HFF-Myc (cell line): ENCODE data around the gene SCP2.

ENCODE experiments used
- DNase-seq: peaks from one replicate; pipeline ENCODE4 v3.0.0-alpha.2; 2011; ENCODE audit warnings: low read depth; ENCODE audit errors: extremely low read depth
- H3K4me3 ChIP-seq: replicated peaks from 2 replicates; pipeline ENCODE4 v1.5.1; 2011; ENCODE audit warnings: low read depth, mild to moderate bottlenecking, control low read depth, low read length
- TF ChIP-seq, protein P1 (sequence below): IDR thresholded peaks from 2 replicates; pipeline ENCODE4 v1.5.1; 2012; ENCODE audit warnings: mild to moderate bottlenecking, low read depth, low read length, control low read depth; ENCODE audit errors: missing control alignments

Gene SCP2

DNA sequence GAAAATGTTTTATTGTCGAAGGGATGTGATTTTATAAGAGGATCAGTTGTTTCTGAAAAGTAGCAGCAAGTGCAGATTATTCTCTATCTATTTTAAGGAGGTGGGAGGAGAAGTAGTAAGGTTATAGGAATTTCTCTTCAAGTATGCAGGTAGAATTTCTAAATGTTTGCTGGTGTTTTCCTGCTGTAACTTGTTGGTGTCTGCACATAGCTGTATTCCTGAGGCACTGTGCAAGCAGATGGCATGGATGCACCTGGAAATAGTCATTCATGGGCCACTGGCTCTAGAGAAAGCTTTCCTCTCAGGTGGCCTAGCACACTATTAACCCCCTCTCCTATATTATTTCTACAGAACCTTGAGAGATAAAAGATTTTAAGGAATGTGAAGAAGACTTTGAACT lies 104.7 kb downstream of the SCP2 start:
- TF ChIP-seq, protein P1, sequence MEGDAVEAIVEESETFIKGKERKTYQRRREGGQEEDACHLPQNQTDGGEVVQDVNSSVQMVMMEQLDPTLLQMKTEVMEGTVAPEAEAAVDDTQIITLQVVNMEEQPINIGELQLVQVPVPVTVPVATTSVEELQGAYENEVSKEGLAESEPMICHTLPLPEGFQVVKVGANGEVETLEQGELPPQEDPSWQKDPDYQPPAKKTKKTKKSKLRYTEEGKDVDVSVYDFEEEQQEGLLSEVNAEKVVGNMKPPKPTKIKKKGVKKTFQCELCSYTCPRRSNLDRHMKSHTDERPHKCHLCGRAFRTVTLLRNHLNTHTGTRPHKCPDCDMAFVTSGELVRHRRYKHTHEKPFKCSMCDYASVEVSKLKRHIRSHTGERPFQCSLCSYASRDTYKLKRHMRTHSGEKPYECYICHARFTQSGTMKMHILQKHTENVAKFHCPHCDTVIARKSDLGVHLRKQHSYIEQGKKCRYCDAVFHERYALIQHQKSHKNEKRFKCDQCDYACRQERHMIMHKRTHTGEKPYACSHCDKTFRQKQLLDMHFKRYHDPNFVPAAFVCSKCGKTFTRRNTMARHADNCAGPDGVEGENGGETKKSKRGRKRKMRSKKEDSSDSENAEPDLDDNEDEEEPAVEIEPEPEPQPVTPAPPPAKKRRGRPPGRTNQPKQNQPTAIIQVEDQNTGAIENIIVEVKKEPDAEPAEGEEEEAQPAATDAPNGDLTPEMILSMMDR = no peak
- no peak for DNase-seq

GRCh38 chr1:53037159-53037558 lies 110.1 kb downstream of the SCP2 start:
- no peak overlapping the region for H3K4me3 ChIP-seq
- DNase-seq = no peak
- TF ChIP-seq, protein P1 = no peak

More for the DNA sequence above, 104.7 kb downstream of the SCP2 start:
- no peak overlapping the region for H3K4me3 ChIP-seq

GRCh38 chr1:53038566-53038965 lies 111.5 kb downstream of the SCP2 start:
- DNase-seq = no peak
- no peak overlapping the region for H3K4me3 ChIP-seq
- TF ChIP-seq, protein P1 = no peak

DNA sequence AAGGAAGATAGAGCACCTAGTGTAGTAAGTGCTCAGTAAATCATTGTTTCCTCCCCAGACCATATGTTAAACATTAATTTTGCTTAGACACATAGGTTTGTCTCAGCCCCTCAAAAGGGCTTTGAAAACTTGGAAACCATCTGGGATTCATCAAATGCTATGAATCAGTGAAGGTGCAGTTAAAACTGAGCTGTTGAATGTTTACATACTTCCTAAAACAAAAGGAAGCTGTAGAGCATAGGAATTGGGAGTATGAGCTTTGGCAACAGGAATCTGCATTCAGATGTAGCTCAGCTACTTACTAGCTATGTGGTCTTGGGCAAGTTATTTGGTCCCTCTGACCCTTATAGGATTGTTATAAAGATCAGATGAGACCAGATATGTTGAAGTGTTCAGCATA lies 116.2 kb downstream of the SCP2 start:
- TF ChIP-seq, protein P1 = no peak
- no peak overlapping the region for H3K4me3 ChIP-seq
- peak; percentile 92 for DNase-seq

- H3K4me3 ChIP-seq = no peak overlapping the region
- TF ChIP-seq, protein P1 = no peak
- DNase-seq = no peak
Observed at GRCh38 chr1:53044926-53045325, 117.8 kb downstream of the SCP2 start.

- no peak overlapping the region for H3K4me3 ChIP-seq
- TF ChIP-seq, protein P1 = no peak
- DNase-seq = no peak
Observed at GRCh38 chr1:53046930-53047329, 119.9 kb downstream of the SCP2 start.
